ENCODE measurements around the gene ALOX5.
"Not testable (repeated sequence)": the region's sequence is repeated elsewhere in the genome, so short reads cannot be mapped to it uniquely, and the experiment has no call there.

Gene ALOX5

GRCh38 chr10:45410489-45410806 is 36.4 kb downstream of the ALOX5 start:
- no peaks in the 10 kb centered on the region for H3F3A ChIP-seq (ENCODE audit: low read depth)
- no peaks in the 10 kb centered on the region for H3K79me2 ChIP-seq (ENCODE audit: insufficient read depth, low read length)
- no peak overlapping the region for H2AFZ ChIP-seq (ENCODE audit: low read length)
- no peak overlapping the region for H3K4me3 ChIP-seq (ENCODE audit: low read length, poor library complexity, severe bottlenecking)
- H3K36me3 ChIP-seq (ENCODE audit: insufficient read depth, low read length): no peaks in the 10 kb centered on the region
- H3K9ac ChIP-seq (ENCODE audit: low read depth, low read length, poor library complexity, severe bottlenecking): no peak overlapping the region
- no peaks in the 10 kb centered on the region for H4K20me1 ChIP-seq (ENCODE audit: insufficient read depth, low read length, poor library complexity, severe bottlenecking)
- H3K9me2 ChIP-seq (replicated peaks; ENCODE audit: low read depth, low read length): no peaks in the 10 kb centered on the region
- no peaks in the 10 kb centered on the region for H3K4me1 ChIP-seq (ENCODE audit: insufficient read depth, low read length, poor library complexity, severe bottlenecking)
- TF ChIP-seq CTCF (conservative IDR thresholded peaks at IDR 0.05; ENCODE audit: low read length) (no peak), EZH2phosphoT487 (IDR thresholded peaks at IDR 0.05; ENCODE audit: borderline replicate concordance) (no peak)
- no peaks in the 10 kb centered on the region for H3K27me3 ChIP-seq (ENCODE audit: insufficient read depth, low read length, poor library complexity, severe bottlenecking)
- no peaks in the 10 kb centered on the region for H3K9me3 ChIP-seq (ENCODE audit: insufficient read depth, low read depth, low read length)
- H3K4me2 ChIP-seq (ENCODE audit: low read depth, low read length, poor library complexity, severe bottlenecking): no peak overlapping the region

- H3F3A ChIP-seq (ENCODE audit: low read depth): no peaks in the 10 kb centered on the region
- no peaks in the 10 kb centered on the region for H3K4me1 ChIP-seq (ENCODE audit: insufficient read depth, low read length, poor library complexity, severe bottlenecking)
- no peaks in the 10 kb centered on the region for H3K36me3 ChIP-seq (ENCODE audit: insufficient read depth, low read length)
- no peaks in the 10 kb centered on the region for H3K9me3 ChIP-seq (ENCODE audit: insufficient read depth, low read depth, low read length)
- no peak overlapping the region for H3K4me2 ChIP-seq (ENCODE audit: low read depth, low read length, poor library complexity, severe bottlenecking)
- H3K9me2 ChIP-seq (replicated peaks; ENCODE audit: low read depth, low read length): no peaks in the 10 kb centered on the region
- H3K4me3 ChIP-seq (ENCODE audit: low read length, poor library complexity, severe bottlenecking): no peak overlapping the region
- H3K79me2 ChIP-seq (ENCODE audit: insufficient read depth, low read length): no peaks in the 10 kb centered on the region
- TF ChIP-seq CTCF (conservative IDR thresholded peaks at IDR 0.05; ENCODE audit: low read length): no peak
- TF ChIP-seq EZH2phosphoT487 (IDR thresholded peaks at IDR 0.05; ENCODE audit: borderline replicate concordance): no peak
- H4K20me1 ChIP-seq (ENCODE audit: insufficient read depth, low read length, poor library complexity, severe bottlenecking): no peaks in the 10 kb centered on the region
- no peaks in the 10 kb centered on the region for H3K27me3 ChIP-seq (ENCODE audit: insufficient read depth, low read length, poor library complexity, severe bottlenecking)
- no peak overlapping the region for H2AFZ ChIP-seq (ENCODE audit: low read length)
- H3K9ac ChIP-seq (ENCODE audit: low read depth, low read length, poor library complexity, severe bottlenecking): no peak overlapping the region
Measured at GRCh38 chr10:45410807-45411606, 37.0 kb downstream of the ALOX5 start.

GRCh38 chr10:45411607-45411940 is 37.6 kb downstream of the ALOX5 start:
- Histone ChIP-seq H3K9ac (ENCODE audit: low read depth, low read length, poor library complexity, severe bottlenecking) (no peak overlapping the region), H3K4me3 (ENCODE audit: low read length, poor library complexity, severe bottlenecking) (no peak overlapping the region), H3K4me2 (ENCODE audit: low read depth, low read length, poor library complexity, severe bottlenecking) (no peak overlapping the region), H2AFZ (ENCODE audit: low read length) (no peak overlapping the region), H3K9me2 (replicated peaks; ENCODE audit: low read depth, low read length) (no peaks in the 10 kb centered on the region), H3K9me3 (ENCODE audit: insufficient read depth, low read depth, low read length) (no peaks in the 10 kb centered on the region), H3F3A (ENCODE audit: low read depth) (no peaks in the 10 kb centered on the region), H3K4me1 (ENCODE audit: insufficient read depth, low read length, poor library complexity, severe bottlenecking) (no peaks in the 10 kb centered on the region), H4K20me1 (ENCODE audit: insufficient read depth, low read length, poor library complexity, severe bottlenecking) (no peaks in the 10 kb centered on the region), H3K79me2 (ENCODE audit: insufficient read depth, low read length) (no peaks in the 10 kb centered on the region), H3K27me3 (ENCODE audit: insufficient read depth, low read length, poor library complexity, severe bottlenecking) (no peaks in the 10 kb centered on the region), H3K36me3 (ENCODE audit: insufficient read depth, low read length) (no peaks in the 10 kb centered on the region)
- TF ChIP-seq EZH2phosphoT487 (IDR thresholded peaks at IDR 0.05; ENCODE audit: borderline replicate concordance) (no peak), CTCF (conservative IDR thresholded peaks at IDR 0.05; ENCODE audit: low read length) (no peak)

GRCh38 chr10:45415062-45415461 is 41.0 kb downstream of the ALOX5 start:
- H3K27me3 ChIP-seq (ENCODE audit: insufficient read depth, low read length, poor library complexity, severe bottlenecking); H4K20me1 ChIP-seq (ENCODE audit: insufficient read depth, low read length, poor library complexity, severe bottlenecking); H3K9me2 ChIP-seq (replicated peaks; ENCODE audit: low read depth, low read length); H3K9me3 ChIP-seq (ENCODE audit: insufficient read depth, low read depth, low read length); H2AFZ ChIP-seq (ENCODE audit: low read length); H3K9ac ChIP-seq (ENCODE audit: low read depth, low read length, poor library complexity, severe bottlenecking); H3K4me2 ChIP-seq (ENCODE audit: low read depth, low read length, poor library complexity, severe bottlenecking); H3K4me1 ChIP-seq (ENCODE audit: insufficient read depth, low read length, poor library complexity, severe bottlenecking); H3K36me3 ChIP-seq (ENCODE audit: insufficient read depth, low read length); H3F3A ChIP-seq (ENCODE audit: low read depth); H3K79me2 ChIP-seq (ENCODE audit: insufficient read depth, low read length); H3K4me3 ChIP-seq (ENCODE audit: low read length, poor library complexity, severe bottlenecking): not testable (repeated sequence)
